ENCODE results near the gene QSOX1. TPM values are rescaled to one million over a fixed set of nuclear protein-coding genes. Genes with fewer than 3 reads are reported as not detected.
"Not testable (repeated sequence)": the region's sequence is repeated elsewhere in the genome, so short reads cannot be mapped to it uniquely, and the experiment has no call there.

Gene QSOX1
- total and polyA plus RNA-seq, 8 donors: 67.5 to 143 (median 112) TPM

DNA sequence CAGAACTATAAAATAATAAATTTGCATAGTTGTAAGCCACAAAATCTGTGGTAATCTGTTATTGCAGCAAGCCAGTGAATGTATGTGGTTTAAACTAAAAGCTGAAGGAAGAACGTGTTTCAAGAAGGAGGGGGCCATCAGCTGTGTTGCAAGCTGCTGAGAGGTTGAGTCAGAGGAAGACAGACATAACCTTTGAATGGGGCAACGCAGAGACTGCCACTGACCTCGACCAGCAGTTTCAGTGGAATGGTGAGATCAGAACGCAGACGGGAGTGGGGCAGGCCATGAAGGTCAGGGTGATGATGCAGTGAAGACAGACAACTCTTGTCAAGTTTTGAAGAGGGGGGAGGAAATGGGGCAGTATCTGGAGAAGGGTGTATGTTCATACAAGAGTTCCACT lies 23.2 kb upstream of the QSOX1 start:
- intact Hi-C loops (cut with DNase I): no loop called here
- Histone ChIP-seq H3K4me3 (no peak overlapping the region), H3K27me3 (no peaks in the 10 kb centered on the region), H3K4me1 (no peaks in the 10 kb centered on the region), H3K27ac (no peak overlapping the region), H3K9me3 (no peaks in the 10 kb centered on the region), H3K36me3 (no peaks in the 10 kb centered on the region)
- WGBS, 2 donors: 71 to 78% methylated on average over 5 of the region's 5 CpGs
- TF ChIP-seq, protein P1, sequence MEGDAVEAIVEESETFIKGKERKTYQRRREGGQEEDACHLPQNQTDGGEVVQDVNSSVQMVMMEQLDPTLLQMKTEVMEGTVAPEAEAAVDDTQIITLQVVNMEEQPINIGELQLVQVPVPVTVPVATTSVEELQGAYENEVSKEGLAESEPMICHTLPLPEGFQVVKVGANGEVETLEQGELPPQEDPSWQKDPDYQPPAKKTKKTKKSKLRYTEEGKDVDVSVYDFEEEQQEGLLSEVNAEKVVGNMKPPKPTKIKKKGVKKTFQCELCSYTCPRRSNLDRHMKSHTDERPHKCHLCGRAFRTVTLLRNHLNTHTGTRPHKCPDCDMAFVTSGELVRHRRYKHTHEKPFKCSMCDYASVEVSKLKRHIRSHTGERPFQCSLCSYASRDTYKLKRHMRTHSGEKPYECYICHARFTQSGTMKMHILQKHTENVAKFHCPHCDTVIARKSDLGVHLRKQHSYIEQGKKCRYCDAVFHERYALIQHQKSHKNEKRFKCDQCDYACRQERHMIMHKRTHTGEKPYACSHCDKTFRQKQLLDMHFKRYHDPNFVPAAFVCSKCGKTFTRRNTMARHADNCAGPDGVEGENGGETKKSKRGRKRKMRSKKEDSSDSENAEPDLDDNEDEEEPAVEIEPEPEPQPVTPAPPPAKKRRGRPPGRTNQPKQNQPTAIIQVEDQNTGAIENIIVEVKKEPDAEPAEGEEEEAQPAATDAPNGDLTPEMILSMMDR (IDR thresholded peaks at IDR 0.05): no peak
- no peak for DNase-seq
- FAIRE-seq: no peak
- ATAC-seq: peak in 1 of 4 donors; percentile 34

DNA sequence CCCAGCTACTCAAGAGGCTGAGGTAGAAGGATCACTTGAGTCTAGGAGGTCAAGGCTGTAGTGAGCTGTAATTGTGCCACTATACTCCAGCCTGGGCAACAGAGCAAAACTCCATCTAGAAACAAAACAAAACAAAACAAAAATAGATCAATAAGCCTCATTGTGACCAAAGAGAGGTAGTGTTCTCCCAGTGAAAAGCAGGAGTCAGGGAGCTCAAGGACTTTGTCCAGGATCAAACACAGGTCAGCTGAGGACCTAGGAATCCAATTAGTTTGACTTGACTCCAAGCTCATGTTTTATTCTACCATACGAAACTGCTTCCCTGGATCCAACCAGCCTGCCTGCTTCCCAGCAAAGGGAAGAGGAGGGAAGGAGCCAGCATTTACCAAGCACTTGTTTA lies 21.5 kb upstream of the QSOX1 start:
- no peaks in the 10 kb centered on the region for H3K36me3 ChIP-seq
- FAIRE-seq (no peak), ATAC-seq (peak in 1 of 4 donors; percentile 12), DNase-seq (no peak)
- H3K9me3 ChIP-seq: peaks cover 0 to 2% (median 0%) of the 10 kb centered on the region in 4 donors
- H3K27ac ChIP-seq: no peak overlapping the region
- H3K4me1 ChIP-seq: no peaks in the 10 kb centered on the region
- H3K4me3 ChIP-seq: no peak overlapping the region
- TF ChIP-seq, protein P1 (IDR thresholded peaks at IDR 0.05): no peak
- 25 to 27% methylated on average over 1 of the region's 1 CpG for WGBS, 2 donors
- H3K27me3 ChIP-seq: no peaks in the 10 kb centered on the region
- intact Hi-C loops (cut with DNase I): no loop called here

GRCh38 chr1:180133688-180134087 lies 21.0 kb upstream of the QSOX1 start:
- FAIRE-seq: not testable (repeated sequence)

GRCh38 chr1:180135535-180135934 lies 19.1 kb upstream of the QSOX1 start:
- DNase-seq (no peak), FAIRE-seq (no peak), ATAC-seq (no peak)
- H3K27ac ChIP-seq: no peak overlapping the region
- intact Hi-C loops (cut with DNase I): no loop called here
- H3K4me1 ChIP-seq: no peaks in the 10 kb centered on the region
- H3K9me3 ChIP-seq: peaks cover 0 to 2% (median 0%) of the 10 kb centered on the region in 4 donors
- no peak overlapping the region for H3K4me3 ChIP-seq
- 17 to 37% methylated on average over 1 of the region's 1 CpG for WGBS, 2 donors
- TF ChIP-seq, protein P1 (IDR thresholded peaks at IDR 0.05): no peak
- H3K36me3 ChIP-seq: no peaks in the 10 kb centered on the region
- H3K27me3 ChIP-seq: no peaks in the 10 kb centered on the region

More at GRCh38 chr1:180133688-180134087, 21.0 kb upstream of the QSOX1 start:
- intact Hi-C loops (cut with DNase I); H3K27me3 ChIP-seq; H3K36me3 ChIP-seq; DNase-seq; H3K4me1 ChIP-seq; H3K9me3 ChIP-seq; H3K27ac ChIP-seq; ATAC-seq; H3K4me3 ChIP-seq: not testable (repeated sequence)
- WGBS, 2 donors: 78 to 87% methylated on average over 9 of the region's 9 CpGs

DNA sequence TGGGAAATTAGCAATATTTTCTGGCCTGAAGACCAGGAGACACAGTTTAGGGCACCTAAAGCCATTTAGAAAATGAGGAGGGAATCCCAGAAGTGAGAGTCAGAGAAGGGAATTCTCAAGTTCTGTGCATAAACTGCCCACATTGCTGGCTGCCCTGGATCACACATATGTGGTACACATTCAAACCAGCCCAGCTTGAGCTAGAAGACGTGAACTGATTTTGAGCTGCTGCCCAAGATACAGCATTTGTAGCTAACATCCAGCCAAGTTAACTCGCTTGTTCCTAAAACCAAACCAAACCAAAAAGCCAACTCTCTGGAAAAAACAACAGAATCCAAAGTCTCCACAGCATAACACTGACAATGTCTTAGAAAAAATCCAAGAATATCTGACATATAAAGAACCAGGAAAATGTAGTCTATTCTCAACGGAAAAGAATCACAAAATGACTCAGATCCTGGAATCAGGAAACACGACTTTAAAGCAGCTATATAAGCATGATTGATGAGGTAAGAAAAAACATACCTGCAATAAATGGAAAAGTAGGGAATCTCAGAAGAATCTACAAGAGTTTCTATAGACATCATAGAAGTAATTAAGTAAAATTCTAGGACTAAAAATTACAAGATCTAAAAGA lies 18.2 kb upstream of the QSOX1 start:
- Histone ChIP-seq H3K9me3 (peaks cover 0 to 2% (median 0%) of the 10 kb centered on the region in 4 donors), H3K27me3 (no peaks in the 10 kb centered on the region), H3K4me1 (no peaks in the 10 kb centered on the region), H3K36me3 (no peaks in the 10 kb centered on the region), H3K4me3 (no peak overlapping the region), H3K27ac (no peak overlapping the region)
- 77 to 80% methylated on average over 4 of the region's 4 CpGs for WGBS, 2 donors
- FAIRE-seq: no peak
- no peak for ATAC-seq
- intact Hi-C loops (cut with DNase I): no loop called here
- DNase-seq: no peak
- TF ChIP-seq, protein P1 (IDR thresholded peaks at IDR 0.05): no peak

Data from pancreas (tissue), 10 donors.